Middle frontal gyrus (tissue), 1 donor: Measurements from ENCODE around the gene GLI1.
"Not testable (repeated sequence)": the region's sequence is repeated elsewhere in the genome, so short reads cannot be mapped to it uniquely, and the experiment has no call there.

Experiments used
- DNase-seq: peaks from one replicate; pipeline ENCODE4 v3.0.0-alpha.2; 2015; ENCODE audit warnings: low spot score; ENCODE audit errors: extremely low spot score

Gene GLI1

DNA sequence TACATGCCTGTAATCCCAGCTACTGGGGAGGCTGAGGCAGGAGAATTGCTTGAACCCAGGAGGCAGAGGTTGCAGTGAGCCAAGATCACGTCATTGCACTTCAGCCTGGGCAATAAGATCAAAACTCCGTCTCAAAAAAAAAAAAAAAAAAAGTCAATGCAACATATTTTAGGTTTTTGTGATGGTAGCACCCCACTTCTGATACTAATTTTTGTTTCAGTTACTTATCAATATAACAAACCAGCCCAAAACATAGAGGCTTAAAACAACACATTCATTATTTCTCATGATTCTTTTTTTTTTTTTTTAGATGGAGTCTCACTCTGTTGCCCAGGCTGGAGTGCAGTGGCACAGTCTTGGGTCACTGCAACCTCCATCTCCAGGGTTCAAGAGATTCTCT is 18.2 kb upstream of the GLI1 start:
- not testable (repeated sequence) for DNase-seq

DNA sequence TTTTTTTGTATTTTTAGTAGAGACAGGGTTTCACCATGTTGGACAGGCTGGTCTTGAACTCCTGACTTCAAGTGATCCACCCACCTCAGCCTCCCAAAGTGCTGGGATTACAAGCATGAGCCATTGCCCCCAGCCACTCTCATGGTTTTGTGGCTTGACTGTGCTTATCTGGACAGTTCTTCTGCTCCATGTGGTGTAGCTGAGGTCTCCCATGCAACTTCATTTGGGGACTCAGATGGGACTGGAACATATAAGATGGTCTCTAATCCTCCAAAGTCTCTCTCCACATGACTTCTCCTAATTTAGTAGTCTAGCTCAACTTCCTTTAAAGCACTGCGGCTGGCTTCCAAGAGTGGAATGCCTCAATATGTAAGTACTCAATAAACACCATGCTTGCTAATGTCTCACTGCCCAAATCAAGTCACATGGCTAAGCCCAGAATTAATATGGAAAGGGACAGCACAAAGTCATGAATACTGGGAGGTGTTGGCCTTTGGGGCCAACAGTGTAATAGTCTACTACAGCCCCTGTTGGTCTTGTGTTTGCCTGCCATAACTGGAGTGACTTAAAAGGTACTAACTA is 17.6 kb upstream of the GLI1 start:
- no peak for DNase-seq

DNA sequence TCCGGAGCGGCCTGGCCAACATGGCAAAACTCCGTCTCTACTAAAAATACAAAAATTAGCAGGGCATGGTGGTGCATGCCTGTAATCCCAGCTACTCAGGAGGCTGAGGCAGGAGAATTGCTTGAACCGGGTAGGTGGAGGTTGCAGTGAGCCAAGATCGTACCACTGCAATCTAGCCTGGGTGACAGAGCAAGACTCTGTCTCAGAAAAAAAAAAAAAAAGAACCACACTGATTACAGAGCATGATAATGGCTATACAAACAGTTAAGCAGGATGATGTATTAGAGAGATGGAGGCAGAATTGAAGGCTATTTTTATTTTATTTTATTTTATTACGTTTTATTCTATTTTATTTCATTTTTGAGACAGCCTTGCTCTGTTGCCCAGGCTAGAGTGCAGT is 15.2 kb upstream of the GLI1 start:
- not testable (repeated sequence) for DNase-seq

DNA sequence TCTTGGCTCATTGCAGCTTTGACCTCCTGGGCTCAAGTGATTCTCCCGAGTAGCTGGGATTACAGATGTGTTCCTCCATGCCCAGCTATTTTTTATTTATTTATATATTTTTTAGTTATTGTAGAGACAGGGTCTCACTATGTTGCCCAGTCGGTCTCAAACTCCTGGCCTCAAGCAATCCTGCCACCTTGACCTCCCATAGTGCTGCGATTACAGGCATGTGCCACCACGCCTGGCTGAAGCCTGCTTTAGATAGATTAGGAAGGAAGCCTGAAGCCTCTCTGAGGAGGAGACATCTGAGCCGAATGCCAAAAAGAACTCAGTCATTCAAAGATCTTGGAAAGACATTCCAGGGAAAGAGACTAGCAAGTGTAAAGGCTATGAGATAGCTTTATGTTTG is 14.8 kb upstream of the GLI1 start:
- DNase-seq, result no peak

DNA sequence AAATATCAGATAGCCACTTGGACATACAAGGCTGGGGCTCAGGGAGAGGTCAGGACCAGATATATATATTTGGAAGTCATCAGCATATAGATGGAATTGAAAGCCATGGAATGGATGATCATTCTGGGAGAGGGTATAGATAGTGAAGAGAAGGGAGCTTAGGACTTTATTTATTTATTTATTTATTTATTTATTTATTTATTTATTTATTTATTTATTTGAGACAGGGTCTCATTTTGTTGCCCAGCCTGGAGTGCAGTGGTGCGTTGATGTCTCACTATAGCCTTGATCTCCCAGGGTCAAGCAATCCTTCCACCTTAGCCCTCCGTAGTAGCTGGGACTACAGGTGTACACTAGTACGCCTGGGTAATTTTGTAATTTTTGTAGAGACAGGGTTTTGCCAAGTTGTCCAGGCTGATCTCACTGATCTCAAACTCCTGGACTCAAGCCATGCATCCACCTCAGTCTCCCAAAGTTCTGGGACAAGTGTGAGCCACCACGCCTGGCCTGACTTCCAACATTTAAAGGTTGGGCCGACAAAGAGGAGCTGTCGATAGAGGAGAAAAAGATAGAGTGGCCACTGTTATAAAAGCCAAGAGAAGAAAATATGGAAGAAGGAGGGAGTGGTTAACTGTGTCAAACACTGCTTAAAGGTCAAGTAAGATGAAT is 13.2 kb upstream of the GLI1 start:
- DNase-seq, result no peak

DNA sequence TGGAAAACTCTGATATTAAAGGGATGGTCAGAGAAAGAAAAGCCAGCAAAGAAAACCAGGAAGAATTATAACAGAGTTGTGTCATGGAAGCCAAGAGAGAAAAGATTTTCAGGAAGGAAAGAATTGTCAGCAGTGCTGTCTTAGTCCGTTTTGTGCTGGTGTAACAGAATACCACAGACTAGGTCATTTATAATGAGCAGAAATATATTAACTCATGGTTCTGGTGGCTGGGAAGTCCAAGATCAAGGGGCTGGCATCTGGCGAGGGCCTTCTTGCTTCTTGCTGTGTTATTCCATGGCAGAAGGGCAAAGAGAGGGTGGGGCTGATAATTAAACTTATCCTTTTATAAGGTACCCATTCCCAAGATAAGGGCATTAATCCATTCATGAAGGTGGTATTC is 10.9 kb upstream of the GLI1 start:
- no peak for DNase-seq

DNA sequence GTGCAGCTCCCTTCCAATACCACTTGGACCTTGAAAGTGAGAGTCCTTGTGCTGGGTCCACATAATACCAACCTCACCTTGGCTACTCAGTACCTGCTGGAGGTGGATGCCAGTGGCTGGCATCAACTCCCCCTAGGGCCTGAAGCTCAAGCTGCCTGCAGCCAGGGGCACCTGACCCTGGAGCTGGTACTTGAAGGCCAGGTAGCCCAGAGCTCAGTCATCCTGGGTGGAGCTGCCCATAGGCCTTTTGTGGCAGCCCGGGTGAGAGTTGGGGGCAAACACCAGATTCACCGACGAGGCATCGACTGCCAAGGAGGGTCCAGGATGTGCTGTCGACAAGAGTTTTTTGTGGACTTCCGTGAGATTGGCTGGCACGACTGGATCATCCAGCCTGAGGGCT is 10.2 kb upstream of the GLI1 start:
- no peak for DNase-seq

GRCh38 chr12:57450057-57450456 is 9.5 kb upstream of the GLI1 start:
- DNase-seq, result no peak

DNA sequence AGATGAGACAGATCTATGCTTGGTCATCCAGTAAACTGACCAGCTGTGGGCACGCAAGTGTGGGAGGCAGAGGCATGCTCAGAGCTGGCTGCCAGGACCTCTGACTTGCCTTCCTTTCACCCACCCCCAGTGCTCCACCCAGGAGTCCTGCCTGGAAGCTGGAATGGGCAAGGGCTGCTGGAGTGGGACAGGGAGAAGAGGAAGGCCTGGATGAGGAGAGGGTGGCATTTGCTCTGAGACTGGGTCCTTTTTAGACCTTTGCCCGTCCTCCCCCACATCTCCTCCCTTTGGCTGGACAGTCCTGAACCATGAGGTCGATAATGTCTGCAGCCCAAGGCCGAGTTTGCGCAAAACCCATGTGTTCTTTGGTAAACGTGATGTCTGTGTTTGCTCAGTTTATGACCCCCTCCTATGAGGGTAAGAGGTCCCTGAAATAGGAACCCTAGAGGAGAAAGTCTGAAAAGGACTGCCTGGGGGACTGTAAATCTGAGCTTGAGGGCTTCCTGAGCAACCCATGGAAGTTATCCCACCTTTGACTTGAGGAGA is 8.3 kb upstream of the GLI1 start:
- no peak for DNase-seq

- DNase-seq, result peak; percentile 65
These were observed 7.2 kb upstream of the GLI1 start for GRCh38 chr12:57452181-57452936.

- peak; percentile 72 for DNase-seq
These were observed 6.6 kb upstream of the GLI1 start for GRCh38 chr12:57452937-57453509.

DNA sequence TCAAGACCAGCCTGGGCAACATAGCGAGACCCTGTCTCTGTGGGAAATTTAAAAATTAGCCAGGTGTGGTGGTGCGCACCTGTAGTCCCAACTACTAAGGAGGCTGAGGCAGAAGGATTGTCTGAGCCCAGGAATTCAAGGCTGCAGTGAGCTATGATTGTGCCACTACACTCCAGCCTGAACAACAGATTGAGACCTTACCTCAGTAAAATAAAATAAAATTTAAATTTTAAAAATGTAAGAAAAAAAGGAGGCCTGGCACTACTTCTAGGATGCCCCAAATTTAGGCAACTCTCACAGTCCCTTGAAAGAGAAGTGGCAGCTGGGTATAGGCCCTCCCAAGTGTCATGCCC is 5.4 kb upstream of the GLI1 start:
- DNase-seq, result no peak

DNA sequence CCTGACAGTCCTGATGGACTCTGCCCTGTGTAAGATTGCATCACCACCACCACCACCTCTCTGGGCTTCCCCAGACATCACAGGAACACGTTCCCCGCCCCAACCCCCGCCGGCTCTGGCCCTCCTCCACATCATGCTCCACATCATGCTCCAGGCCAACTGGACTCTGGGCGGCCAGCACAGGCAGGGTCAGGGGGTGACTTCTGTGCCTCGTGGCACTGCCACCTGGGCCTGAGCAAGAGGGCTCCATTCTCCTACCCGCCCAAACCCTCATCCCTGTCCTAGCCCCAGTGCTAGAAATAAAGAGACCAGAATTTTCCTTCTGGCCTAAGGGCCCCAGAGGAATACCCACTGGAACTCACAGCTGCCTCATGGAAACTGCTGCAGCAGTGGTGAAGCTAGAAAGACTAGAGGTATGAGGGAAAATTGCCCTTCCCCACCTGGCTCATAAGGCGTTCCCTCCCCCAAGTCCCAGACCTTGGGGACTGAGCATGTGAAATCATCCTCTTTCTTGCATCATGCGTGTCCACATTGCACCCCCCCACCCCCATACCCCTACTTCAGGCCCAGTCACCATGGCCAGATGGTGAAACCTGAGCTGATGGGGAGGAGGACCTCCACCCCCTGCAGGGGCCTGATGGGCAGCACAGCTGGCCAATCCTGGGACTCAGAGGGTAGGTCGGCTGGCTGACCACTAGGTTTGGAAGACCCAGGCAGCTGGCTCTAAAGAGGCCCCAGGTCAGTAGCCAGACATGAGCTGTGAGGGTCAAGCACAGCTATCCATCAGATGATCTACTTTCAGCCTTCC is 4.8 kb upstream of the GLI1 start, which contains the start of gene INHBE:
Gene INHBE (plus strand): TSS at position 742 of the 808 bp plus-strand sequence. CDS start 230 bp downstream, outside the sequence.
- DNase-seq, result no peak

GRCh38 chr12:57455374-57456144 is 4.0 kb upstream of the GLI1 start:
- DNase-seq, result no peak

DNA sequence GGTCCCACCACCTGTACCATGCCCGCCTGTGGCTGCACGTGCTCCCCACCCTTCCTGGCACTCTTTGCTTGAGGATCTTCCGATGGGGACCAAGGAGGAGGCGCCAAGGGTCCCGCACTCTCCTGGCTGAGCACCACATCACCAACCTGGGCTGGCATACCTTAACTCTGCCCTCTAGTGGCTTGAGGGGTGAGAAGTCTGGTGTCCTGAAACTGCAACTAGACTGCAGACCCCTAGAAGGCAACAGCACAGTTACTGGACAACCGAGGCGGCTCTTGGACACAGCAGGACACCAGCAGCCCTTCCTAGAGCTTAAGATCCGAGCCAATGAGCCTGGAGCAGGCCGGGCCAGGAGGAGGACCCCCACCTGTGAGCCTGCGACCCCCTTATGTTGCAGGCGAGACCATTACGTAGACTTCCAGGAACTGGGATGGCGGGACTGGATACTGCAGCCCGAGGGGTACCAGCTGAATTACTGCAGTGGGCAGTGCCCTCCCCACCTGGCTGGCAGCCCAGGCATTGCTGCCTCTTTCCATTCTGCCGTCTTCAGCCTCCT is 3.4 kb upstream of the GLI1 start:
- no peak for DNase-seq

- no peak for DNase-seq
These were observed 2.7 kb upstream of the GLI1 start for GRCh38 chr12:57456737-57457490.

DNA sequence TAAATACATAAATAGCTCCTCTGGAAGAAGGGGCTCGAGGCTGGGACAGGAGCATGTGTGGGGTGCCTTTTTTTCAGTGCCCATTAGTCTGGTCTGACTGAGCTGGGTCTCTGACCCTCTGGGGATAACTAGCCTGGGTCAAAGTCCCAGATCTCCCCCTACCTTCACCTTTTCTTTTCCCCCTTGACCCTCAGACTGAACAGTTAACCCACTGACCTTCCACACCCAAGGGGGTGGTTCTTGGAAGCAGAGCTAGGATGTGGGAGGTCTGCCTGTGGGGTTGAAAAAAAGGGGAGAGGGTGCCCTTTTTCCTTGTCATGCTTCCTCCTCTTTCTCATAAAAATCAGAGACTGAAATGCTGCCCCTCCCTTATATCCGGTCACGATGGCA is 925 bp upstream of the GLI1 start:
- no peak for DNase-seq

DNA sequence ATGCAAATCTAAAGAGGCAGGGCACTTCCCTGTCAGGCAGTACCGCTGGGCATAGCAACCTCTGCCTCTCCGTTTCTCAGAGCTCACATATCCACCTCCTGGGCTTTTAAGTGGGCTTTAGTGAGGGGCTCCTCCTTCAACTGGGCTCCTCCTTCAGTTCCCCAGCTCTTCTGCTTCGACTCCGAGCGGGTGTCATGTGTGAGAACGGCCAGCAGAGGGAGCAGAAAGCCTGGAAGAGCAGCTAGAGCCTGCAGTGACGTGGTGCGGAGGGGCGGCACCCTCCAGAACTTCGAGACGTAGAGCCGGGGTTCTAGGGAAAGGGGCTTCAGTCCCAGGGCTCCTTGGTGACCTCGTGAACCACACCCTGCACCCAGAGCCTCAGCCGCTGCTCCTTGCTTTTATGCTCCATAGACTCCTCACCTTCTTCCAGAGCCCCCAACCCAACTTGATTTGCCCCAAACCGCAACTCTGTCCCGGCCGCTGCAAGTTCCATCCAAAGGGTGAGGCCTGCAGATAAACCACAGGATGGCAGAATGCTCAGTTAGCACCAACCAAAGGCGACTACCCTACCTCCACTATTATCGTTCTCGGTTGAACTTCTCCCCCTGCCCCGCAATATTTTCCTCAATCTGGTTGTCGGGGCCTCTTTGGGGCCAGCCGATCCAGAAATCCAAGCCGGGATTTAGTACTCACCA is 383 bp upstream of the GLI1 start:
- peak; percentile 92 for DNase-seq

GRCh38 chr12:57460468-57460784 is 841 bp downstream of the GLI1 start:
- DNase-seq, result no peak
